Natural killer cell (primary cell): ENCODE measurements around the gene LAIR2. TPM values are rescaled to one million over a fixed set of nuclear protein-coding genes. Genes with fewer than 3 reads are reported as not detected.
A peak's percentile ranks its signal among the peaks of the same experiment; 100 is the strongest.

Experiments used
- ATAC-seq, 3 donors: fragments of 150-1000 bp in 2 of 3; fragments of 200-7000 bp in 1 of 3; cut with Tn5 transposase; 1 replicate in 1 of 3; 2 replicates in 2 of 3; pipeline ENCODE4 v1.10.0; 2021; ENCODE audit warnings: mild to moderate bottlenecking in 2 of 3, moderate library complexity in 2 of 3
- DNase-seq, 2 donors: peaks; one replicate each; pipeline versions ENCODE4 v3.0.0 to v3.0.0-alpha.2; 2013 to 2021; ENCODE audit warnings: mixed read lengths in 1 of 2
- H3K27ac ChIP-seq: one replicate; pipeline ENCODE4 v1.5.1; 2013; ENCODE audit warnings: mild to moderate bottlenecking, low read length
- H3K27me3 ChIP-seq: one replicate; pipeline ENCODE4 v1.6.1; 2013; ENCODE audit warnings: low read length; ENCODE audit not compliant: control insufficient read depth, insufficient read depth
- H3K36me3 ChIP-seq: one replicate; pipeline ENCODE4 v1.6.1; 2013; ENCODE audit warnings: low read length; ENCODE audit not compliant: control insufficient read depth, insufficient read depth
- H3K4me1 ChIP-seq: one replicate; pipeline ENCODE4 v1.6.1; 2013; ENCODE audit warnings: low read length; ENCODE audit not compliant: control insufficient read depth, insufficient read depth
- H3K4me3 ChIP-seq: one replicate; pipeline ENCODE4 v1.5.1; 2013; ENCODE audit warnings: low read length
- H3K9me3 ChIP-seq: one replicate; pipeline ENCODE4 v1.6.1; 2013; ENCODE audit warnings: low read length; ENCODE audit not compliant: control insufficient read depth, insufficient read depth
- H3K27ac Mint-ChIP-seq, 2 donors: one replicate each; pipeline ENCODE4 v1.8.0; 2022; ENCODE audit warnings: mild to moderate bottlenecking in 2 of 2, mixed read lengths in 2 of 2, moderate library complexity in 1 of 2
- H3K27me3 Mint-ChIP-seq, 2 donors: one replicate each; pipeline ENCODE4 v1.8.0; 2022; ENCODE audit warnings: low read depth in 2 of 2, mixed read lengths in 2 of 2
- H3K36me3 Mint-ChIP-seq: one replicate; pipeline ENCODE4 v1.8.0; 2022; ENCODE audit warnings: mixed read lengths
- H3K4me1 Mint-ChIP-seq, 2 donors: one replicate each; pipeline ENCODE4 v1.8.0; 2022; ENCODE audit warnings: mixed read lengths in 2 of 2
- H3K4me3 Mint-ChIP-seq: one replicate; pipeline ENCODE4 v1.8.0; 2022; ENCODE audit warnings: mild to moderate bottlenecking, moderate library complexity, mixed read lengths
- H3K9me3 Mint-ChIP-seq, 2 donors: one replicate each; pipeline ENCODE4 v1.8.0; 2022; ENCODE audit warnings: mixed read lengths in 2 of 2
- WGBS: methylation state at CpG from one replicate; pipeline ENCODE4 v1.1.7; 2013; ENCODE audit warnings: missing lambda C conversion rate; ENCODE audit not compliant: insufficient coverage; 5-methylcytosine and 5-hydroxymethylcytosine counted together
- intact Hi-C: fragments of 100-400 bp; cut with micrococcal nuclease; formaldehyde crosslinking; loops from one replicate; pipeline ENCODE4 v1.14.2; 2022
- total RNA-seq, 4 donors: library from RNA; stranded (reverse); fragments of 120-200 nt in 1 of 4; gene quantifications; one replicate each; pipeline versions ENCODE4 v1.2.3 to v1.2.4, GENCODE V29; 2013 to 2022
- TF ChIP-seq, protein P1 (sequence below): fragments of 200-600 bp; IDR thresholded peaks from one replicate; pipeline ENCODE4 v1.8.0; 2022; ENCODE audit warnings: antibody characterized with exemption

LAIR2 gene
- total RNA-seq, 3 donors from 2014 or later (not counting 1 experiment from before 2014, with no cell fraction given) = 44.1 to 67.7 (median 53.3) TPM

DNA sequence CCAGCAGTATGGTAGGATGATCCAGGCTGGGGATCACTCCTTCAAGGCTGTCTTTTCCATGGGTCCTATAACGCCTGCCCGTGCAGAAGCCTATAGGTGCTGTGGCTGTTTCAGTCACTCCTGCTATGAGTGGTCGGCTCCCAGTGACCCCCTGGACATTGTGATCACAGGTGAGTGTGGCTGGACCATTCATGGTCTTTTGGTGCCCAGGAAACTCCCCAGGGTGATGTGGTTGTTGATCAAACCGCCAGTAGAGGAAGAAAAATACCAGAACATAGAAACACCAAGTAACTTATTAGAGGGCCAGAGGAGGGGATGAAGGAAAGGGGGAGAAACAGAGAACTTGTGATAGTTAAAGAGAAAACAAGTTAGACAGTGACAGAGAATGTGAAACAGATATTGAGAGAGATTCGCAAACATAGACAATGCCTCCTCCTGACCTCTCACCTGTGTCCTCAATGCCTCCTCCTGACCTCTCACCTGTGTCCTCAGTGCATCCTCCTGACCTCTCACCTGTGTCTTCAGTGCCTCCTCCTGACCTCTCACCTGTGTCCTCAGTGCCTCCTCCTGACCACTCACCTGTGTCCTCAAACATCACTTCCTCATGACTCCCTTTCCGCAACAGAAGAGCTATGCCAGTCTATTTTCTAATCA, 19.4 kb downstream of the LAIR2 start:
- Mint-ChIP-seq H3K36me3 (peaks cover 6% of the 10 kb centered on the region), H3K4me1 (peaks cover 49 to 52% of the 10 kb centered on the region in 2 donors), H3K9me3 (no peaks in the 10 kb centered on the region), H3K27ac (no peak overlapping the region), H3K4me3 (peak overlapping the region; percentile 7), H3K27me3 (peaks cover 36 to 69% of the 10 kb centered on the region in 2 donors)
- DNase-seq (no peak), ATAC-seq (no peak)
- WGBS = 81% methylated on average over 5 of the region's 6 CpGs
- H3K9me3 ChIP-seq = no peaks in the 10 kb centered on the region
- no peak overlapping the region for H3K4me3 ChIP-seq
- intact Hi-C loops = no loop called here
- no peaks in the 10 kb centered on the region for H3K36me3 ChIP-seq
- TF ChIP-seq, protein P1, sequence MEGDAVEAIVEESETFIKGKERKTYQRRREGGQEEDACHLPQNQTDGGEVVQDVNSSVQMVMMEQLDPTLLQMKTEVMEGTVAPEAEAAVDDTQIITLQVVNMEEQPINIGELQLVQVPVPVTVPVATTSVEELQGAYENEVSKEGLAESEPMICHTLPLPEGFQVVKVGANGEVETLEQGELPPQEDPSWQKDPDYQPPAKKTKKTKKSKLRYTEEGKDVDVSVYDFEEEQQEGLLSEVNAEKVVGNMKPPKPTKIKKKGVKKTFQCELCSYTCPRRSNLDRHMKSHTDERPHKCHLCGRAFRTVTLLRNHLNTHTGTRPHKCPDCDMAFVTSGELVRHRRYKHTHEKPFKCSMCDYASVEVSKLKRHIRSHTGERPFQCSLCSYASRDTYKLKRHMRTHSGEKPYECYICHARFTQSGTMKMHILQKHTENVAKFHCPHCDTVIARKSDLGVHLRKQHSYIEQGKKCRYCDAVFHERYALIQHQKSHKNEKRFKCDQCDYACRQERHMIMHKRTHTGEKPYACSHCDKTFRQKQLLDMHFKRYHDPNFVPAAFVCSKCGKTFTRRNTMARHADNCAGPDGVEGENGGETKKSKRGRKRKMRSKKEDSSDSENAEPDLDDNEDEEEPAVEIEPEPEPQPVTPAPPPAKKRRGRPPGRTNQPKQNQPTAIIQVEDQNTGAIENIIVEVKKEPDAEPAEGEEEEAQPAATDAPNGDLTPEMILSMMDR = no peak
- H3K27me3 ChIP-seq = peaks cover 12% of the 10 kb centered on the region
- H3K27ac ChIP-seq = no peak overlapping the region
- peaks cover 35% of the 10 kb centered on the region for H3K4me1 ChIP-seq

DNA sequence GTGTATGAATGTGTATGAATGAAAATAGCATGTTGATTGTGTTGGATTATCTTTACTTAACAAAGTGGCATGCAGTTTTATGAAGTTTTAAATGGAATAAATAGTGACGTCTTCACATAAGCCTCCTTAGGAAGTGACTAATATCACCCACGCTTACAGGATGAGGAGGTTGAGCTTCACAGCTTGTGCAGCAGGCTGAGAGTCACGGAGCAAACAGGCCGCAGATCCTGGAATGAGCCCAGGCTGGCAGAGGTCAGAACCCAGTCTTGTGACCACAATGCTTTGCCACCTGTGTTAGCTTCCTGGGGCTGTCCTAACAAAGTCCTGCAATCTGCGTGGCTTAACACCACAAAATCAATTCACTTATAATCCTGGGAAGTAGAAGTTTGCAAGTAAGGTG, 20.8 kb downstream of the LAIR2 start:
- Mint-ChIP-seq H3K4me1 (peaks cover 58% of the 10 kb centered on the region in 2 donors), H3K27me3 (peaks cover 36 to 61% of the 10 kb centered on the region in 2 donors), H3K27ac (no peak overlapping the region), H3K4me3 (no peak overlapping the region), H3K36me3 (no peaks in the 10 kb centered on the region), H3K9me3 (no peaks in the 10 kb centered on the region)
- H3K9me3 ChIP-seq = no peaks in the 10 kb centered on the region
- WGBS = 5% methylated on average over 4 of the region's 5 CpGs
- H3K4me1 ChIP-seq = peaks cover 40% of the 10 kb centered on the region
- H3K27ac ChIP-seq = no peak overlapping the region
- H3K4me3 ChIP-seq = no peak overlapping the region
- no peaks in the 10 kb centered on the region for H3K36me3 ChIP-seq
- peak; percentile 62 to 79 (median 68) for ATAC-seq
- peak in 1 of 2 donors; percentile 18 for DNase-seq
- intact Hi-C loops = no loop called here
- TF ChIP-seq, protein P1 = no peak
- peaks cover 10% of the 10 kb centered on the region for H3K27me3 ChIP-seq

DNA sequence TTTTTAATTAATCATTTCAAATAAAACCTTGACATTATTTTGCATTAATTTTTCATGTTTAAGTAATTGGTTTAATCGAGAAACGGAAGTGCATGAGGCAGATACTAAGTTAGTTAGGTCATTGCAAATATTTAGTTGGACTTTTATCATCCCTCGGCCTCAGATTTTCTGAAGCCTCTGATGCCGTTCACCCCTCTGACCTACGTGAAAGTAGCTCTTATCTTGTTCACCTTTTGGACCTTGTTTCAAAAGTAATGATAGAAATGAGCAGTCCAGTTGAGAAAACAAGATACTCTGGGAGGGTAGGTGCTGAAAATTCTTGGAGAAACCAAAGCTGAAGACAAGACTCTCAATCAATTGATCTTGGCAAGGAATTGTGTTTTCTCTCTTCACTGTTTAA, 23.0 kb downstream of the LAIR2 start:
- H3K4me1 Mint-ChIP-seq = peaks cover 63 to 67% of the 10 kb centered on the region in 2 donors
- H3K4me3 Mint-ChIP-seq = no peak overlapping the region
- DNase-seq = no peak
- Histone ChIP-seq H3K27me3 (peaks cover 11% of the 10 kb centered on the region), H3K4me1 (peaks cover 45% of the 10 kb centered on the region), H3K9me3 (no peaks in the 10 kb centered on the region), H3K36me3 (no peaks in the 10 kb centered on the region), H3K27ac (no peak overlapping the region), H3K4me3 (no peak overlapping the region)
- TF ChIP-seq, protein P1 = no peak
- intact Hi-C loops = no loop called here
- H3K36me3 Mint-ChIP-seq = no peaks in the 10 kb centered on the region
- H3K27me3 Mint-ChIP-seq = peaks cover 28 to 41% of the 10 kb centered on the region in 2 donors
- H3K27ac Mint-ChIP-seq = no peak overlapping the region
- H3K9me3 Mint-ChIP-seq = no peaks in the 10 kb centered on the region
- 91% methylated on average over 5 of the region's 5 CpGs for whole genome bisulfite sequencing
- no peak for ATAC-seq

DNA sequence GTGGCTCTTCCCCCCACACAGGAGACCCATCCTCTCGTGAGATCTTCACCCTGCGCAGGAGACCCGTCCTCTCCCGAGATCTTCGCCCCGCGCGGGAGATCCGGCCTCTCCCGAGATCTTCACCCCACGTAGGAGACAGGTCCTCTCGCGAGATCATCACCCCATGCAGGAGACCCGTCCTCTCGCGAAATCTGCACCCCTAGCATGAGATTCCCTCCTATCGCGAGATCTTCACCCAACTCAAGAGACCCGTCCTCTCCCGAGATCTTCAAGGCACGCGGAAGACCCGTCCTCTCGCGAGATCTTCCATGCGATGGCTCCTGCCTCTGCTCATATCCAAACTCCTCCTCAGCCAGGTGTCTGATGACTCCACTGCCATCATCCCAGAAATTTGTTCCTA, 24.3 kb downstream of the LAIR2 start:
- Mint-ChIP-seq H3K4me3 (no peak overlapping the region), H3K9me3 (no peaks in the 10 kb centered on the region), H3K27me3 (peaks cover 17 to 30% of the 10 kb centered on the region in 2 donors), H3K36me3 (no peaks in the 10 kb centered on the region), H3K27ac (no peak overlapping the region), H3K4me1 (peaks cover 64 to 67% of the 10 kb centered on the region in 2 donors)
- no peaks in the 10 kb centered on the region for H3K36me3 ChIP-seq
- TF ChIP-seq, protein P1 = no peak
- H3K27me3 ChIP-seq = peaks cover 6% of the 10 kb centered on the region
- H3K9me3 ChIP-seq = no peaks in the 10 kb centered on the region
- H3K4me1 ChIP-seq = peaks cover 34% of the 10 kb centered on the region
- no peak for DNase-seq
- no peak overlapping the region for H3K27ac ChIP-seq
- intact Hi-C loops = no loop called here
- ATAC-seq = no peak
- H3K4me3 ChIP-seq = no peak overlapping the region
- WGBS = 87% methylated on average over 26 of the region's 26 CpGs
